HepG2 (cell line): Measurements from ENCODE around the gene ZNF732. TPM values are rescaled to one million over a fixed set of nuclear protein-coding genes. Genes with fewer than 3 reads are reported as not detected.

Source experiments
- ATAC-seq: fragments of 200-7000 bp; cut with Tn5 transposase; 3 replicates; pipeline ENCODE4 v1.9.1; 2020; ENCODE audit warnings: mild to moderate bottlenecking, moderate library complexity
- BruUV-seq: library from RNA; stranded (reverse); fragments of 400-500 nt; replicated peaks from 2 replicates; lab custom pipeline; 2021; lab: Mats Ljungman, UMichigan
- CTCF ChIA-PET: fragments of 300-600 bp; formaldehyde crosslinking; extraction: SDS; loops from one replicate; lab custom pipeline; 2021; ENCODE audit warnings: low total read pairs, inconsistent platforms, low intra/inter-chr PET ratio; lab: Yijun Ruan, JAX
- POLR2A ChIA-PET: fragments of 350-600 bp; sonication (Branson Sonifier 250); formaldehyde crosslinking; loops from one replicate; lab custom pipeline; 2020; ENCODE audit warnings: antibody characterized with exemption, inconsistent platforms; lab: Yijun Ruan, JAX
- DNase-seq: peaks from one replicate; pipeline ENCODE4 v3.0.0-alpha.2; 2015; ENCODE audit warnings: low spot score
- FAIRE-seq: peaks from 3 replicates; lab custom pipeline; 2011; peaks lifted over from hg19 to GRCh38; lab: Jason Lieb, UNC
- H2AFZ ChIP-seq: one replicate; pipeline ENCODE4 v1.6.1; 2011; ENCODE audit warnings: low read length, inconsistent platforms
- H3K27ac ChIP-seq: fragments of 300-600 bp; 3 replicates; pipeline ENCODE4 v1.8.0; 2011; ENCODE audit warnings: mixed run types, mild to moderate bottlenecking, mixed read lengths, low read length, inconsistent platforms; ENCODE audit not compliant: insufficient read depth; ENCODE audit errors: extremely low read length
- H3K27me3 ChIP-seq, 2 experiments: fragments of 200-600 bp in 1 of 2; 2 replicates in 1 of 2; 3 replicates in 1 of 2; pipeline versions ENCODE4 v1.6.0 to v1.8.0; 2011; ENCODE audit warnings: low read length in 2 of 2, mild to moderate bottlenecking in 2 of 2, moderate library complexity in 2 of 2, inconsistent platforms in 1 of 2; ENCODE audit not compliant: insufficient read depth in 2 of 2, control insufficient read depth in 1 of 2
- H3K36me3 ChIP-seq, 2 experiments: fragments of 200-600 bp in 1 of 2; replicated peaks in 1 of 2; 2 replicates in 1 of 2; 3 replicates in 1 of 2; pipeline versions ENCODE4 v1.5.1 to v1.8.0; 2011; ENCODE audit warnings: low read length in 2 of 2, inconsistent platforms in 1 of 2; ENCODE audit not compliant: insufficient read depth in 2 of 2, control insufficient read depth in 1 of 2
- H3K4me1 ChIP-seq: 2 replicates; pipeline ENCODE4 v1.5.1; 2012; ENCODE audit warnings: low read length, inconsistent platforms; ENCODE audit not compliant: insufficient read depth
- H3K4me2 ChIP-seq: 2 replicates; pipeline ENCODE4 v1.6.0; 2011; ENCODE audit warnings: low read depth, low read length, inconsistent platforms
- H3K4me3 ChIP-seq, 3 experiments: fragments of 200-600 bp in 1 of 3; sonication (generic), shearing (Covaris generic) in 1 of 3; replicated peaks in 1 of 3; 2 replicates each; pipeline ENCODE4 v1.5.1; 2011 to 2016; ENCODE audit warnings: low read length in 3 of 3, inconsistent platforms in 2 of 3, low read depth in 2 of 3, mild to moderate bottlenecking in 2 of 3, control low read depth in 1 of 3, mixed read lengths in 1 of 3; ENCODE audit not compliant: insufficient read depth in 1 of 3
- H3K79me2 ChIP-seq: one replicate; pipeline ENCODE4 v1.6.1; 2011; ENCODE audit warnings: low read length, inconsistent platforms; ENCODE audit not compliant: insufficient read depth
- H3K9ac ChIP-seq: 2 replicates; pipeline ENCODE4 v1.6.0; 2011; ENCODE audit warnings: mild to moderate bottlenecking, low read depth, low read length, inconsistent platforms; ENCODE audit not compliant: insufficient read depth
- H3K9me3 ChIP-seq: 2 replicates; pipeline ENCODE4 v1.5.1; 2012; ENCODE audit warnings: mild to moderate bottlenecking, low read length
- H4K20me1 ChIP-seq: 2 replicates; pipeline ENCODE4 v1.6.0; 2011; ENCODE audit warnings: inconsistent platforms, mild to moderate bottlenecking, low read length, moderate library complexity; ENCODE audit not compliant: insufficient read depth
- ATF7-NPFF ChIP-seq: sonication (generic); formaldehyde crosslinking; IDR thresholded peaks from 2 replicates; pipeline ENCODE4 v1.8.1; 2023; ENCODE audit warnings: mild to moderate bottlenecking, low read depth, missing genetic modification reagents, moderate library complexity
- CREB1 ChIP-seq, 2 experiments: fragments of 450-650 bp in 1 of 2; IDR thresholded peaks; 2 replicates each; pipeline ENCODE4 v1.6.1; 2016 to 2017; ENCODE audit warnings: control low read depth in 1 of 2, mild to moderate bottlenecking in 1 of 2, missing compliant biosample characterization in 1 of 2, missing genetic modification characterization in 1 of 2
- KDM6A ChIP-seq: IDR thresholded peaks from 2 replicates; pipeline ENCODE4 v1.6.1; 2016; ENCODE audit warnings: low read depth
- POLR2AphosphoS5 ChIP-seq: IDR thresholded peaks from 2 replicates; pipeline ENCODE4 v1.6.1; 2012; ENCODE audit warnings: low read depth, low read length
- SKI ChIP-seq: fragments of 450-650 bp; IDR thresholded peaks from one replicate; pipeline ENCODE4 v1.6.1; 2018; ENCODE audit warnings: mild to moderate bottlenecking; ENCODE audit not compliant: partially characterized antibody
- ZBTB7A ChIP-seq: sonication (generic); formaldehyde crosslinking; IDR thresholded peaks from 2 replicates; pipeline ENCODE4 v1.8.0; 2022; ENCODE audit warnings: mild to moderate bottlenecking, missing genetic modification reagents
- ZMYM2 ChIP-seq: sonication (generic); formaldehyde crosslinking; IDR thresholded peaks from 2 replicates; pipeline ENCODE4 v1.8.0; 2022; ENCODE audit warnings: mild to moderate bottlenecking, missing genetic modification reagents
- ZNF674 ChIP-seq: sonication (generic); formaldehyde crosslinking; IDR thresholded peaks from 2 replicates; pipeline ENCODE4 v1.5.0; 2020; ENCODE audit warnings: low read depth, mild to moderate bottlenecking, missing genetic modification reagents
- WGBS: methylation state at CpG from one replicate; pipeline ENCODE4 v1.1.6; 2017; ENCODE audit warnings: low lambda C conversion rate; 5-methylcytosine and 5-hydroxymethylcytosine counted together
- in situ Hi-C: cut with HindIII; loops from 2 replicates; pipeline ENCODE4 v1.10.0; 2017; ENCODE audit warnings: low pct_unique_long_range_greater_than_20kb; ENCODE audit not compliant: extremely low pct_ligation_motif_present
- intact Hi-C: fragments of 100-400 bp; cut with micrococcal nuclease; formaldehyde crosslinking; loops from one replicate; pipeline ENCODE4 v1.10.0; 2022; ENCODE audit not compliant: unreplicated experiment
- polyA plus RNA-seq, 8 experiments: library from polyadenylated mRNA; depleted of rRNA in 3 of 8; stranded (reverse) in 7 of 8; unstranded in 1 of 8; fragments of >200 nt; fragmentation: Illumina TruSeq in 4 of 8; extraction: Trizol in 4 of 8; gene quantifications; 2 replicates each; pipeline versions ENCODE4 v1.2.1 to v1.2.3, GENCODE V29; 2011 to 2016; ENCODE audit warnings: low read depth in 4 of 8, missing spikeins in 1 of 8, mixed read lengths in 1 of 8; ENCODE audit not compliant: insufficient read depth in 1 of 8
- total RNA-seq, 5 experiments: library from RNA; depleted of rRNA; stranded (reverse); fragments of >200 nt; fragmentation: Illumina TruSeq; extraction: Trizol; gene quantifications; 2 replicates each; pipeline ENCODE4 v1.2.3, GENCODE V29; 2016; ENCODE audit warnings: low read depth in 1 of 5
- TF ChIP-seq, protein P1 (sequence below): sonication (generic); formaldehyde crosslinking; IDR thresholded peaks from 2 replicates; pipeline ENCODE4 v1.4.0; 2020; ENCODE audit warnings: low read depth, missing genetic modification reagents
- TF ChIP-seq, protein P2 (sequence below): conservative IDR thresholded peaks from 2 replicates; pipeline ENCODE4 v1.6.1; 2018; ENCODE audit warnings: missing genetic modification reagents

ZNF732 gene
- total and polyA plus RNA-seq, 2 of the 13 experiments (the other 11 are each of a cell fraction or from before 2014, with no cell fraction given), result not detected

DNA sequence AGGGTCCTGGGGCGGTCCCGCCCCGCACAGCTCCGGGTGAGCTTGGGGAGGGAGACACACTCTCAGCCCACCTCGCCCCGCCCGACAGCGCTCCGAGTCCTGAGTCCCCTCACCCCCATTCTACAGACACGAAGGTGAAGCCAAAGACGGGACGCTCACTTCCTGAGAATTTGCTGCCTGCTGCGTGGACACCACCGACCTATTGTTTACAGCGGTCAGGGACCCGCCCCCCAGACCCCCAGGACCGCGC lies 31.5 kb upstream of the ZNF732 start:
- H3K9ac ChIP-seq, result no peak overlapping the region
- no peak for FAIRE-seq
- H3K9me3 ChIP-seq, result peaks cover 87% of the 10 kb centered on the region
- TF ChIP-seq SKI, result no peak
- TF ChIP-seq, protein P1, sequence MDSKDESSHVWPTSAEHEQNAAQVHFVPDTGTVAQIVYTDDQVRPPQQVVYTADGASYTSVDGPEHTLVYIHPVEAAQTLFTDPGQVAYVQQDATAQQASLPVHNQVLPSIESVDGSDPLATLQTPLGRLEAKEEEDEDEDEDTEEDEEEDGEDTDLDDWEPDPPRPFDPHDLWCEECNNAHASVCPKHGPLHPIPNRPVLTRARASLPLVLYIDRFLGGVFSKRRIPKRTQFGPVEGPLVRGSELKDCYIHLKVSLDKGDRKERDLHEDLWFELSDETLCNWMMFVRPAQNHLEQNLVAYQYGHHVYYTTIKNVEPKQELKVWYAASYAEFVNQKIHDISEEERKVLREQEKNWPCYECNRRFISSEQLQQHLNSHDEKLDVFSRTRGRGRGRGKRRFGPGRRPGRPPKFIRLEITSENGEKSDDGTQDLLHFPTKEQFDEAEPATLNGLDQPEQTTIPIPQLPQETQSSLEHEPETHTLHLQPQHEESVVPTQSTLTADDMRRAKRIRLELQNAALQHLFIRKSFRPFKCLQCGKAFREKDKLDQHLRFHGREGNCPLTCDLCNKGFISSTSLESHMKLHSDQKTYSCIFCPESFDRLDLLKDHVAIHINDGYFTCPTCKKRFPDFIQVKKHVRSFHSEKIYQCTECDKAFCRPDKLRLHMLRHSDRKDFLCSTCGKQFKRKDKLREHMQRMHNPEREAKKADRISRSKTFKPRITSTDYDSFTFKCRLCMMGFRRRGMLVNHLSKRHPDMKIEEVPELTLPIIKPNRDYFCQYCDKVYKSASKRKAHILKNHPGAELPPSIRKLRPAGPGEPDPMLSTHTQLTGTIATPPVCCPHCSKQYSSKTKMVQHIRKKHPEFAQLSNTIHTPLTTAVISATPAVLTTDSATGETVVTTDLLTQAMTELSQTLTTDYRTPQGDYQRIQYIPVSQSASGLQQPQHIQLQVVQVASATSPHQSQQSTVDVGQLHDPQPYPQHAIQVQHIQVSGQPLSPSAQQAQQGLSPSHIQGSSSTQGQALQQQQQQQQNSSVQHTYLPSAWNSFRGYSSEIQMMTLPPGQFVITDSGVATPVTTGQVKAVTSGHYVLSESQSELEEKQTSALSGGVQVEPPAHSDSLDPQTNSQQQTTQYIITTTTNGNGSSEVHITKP (CRISPR knock-in tag), result no peak
- TF ChIP-seq ZBTB7A, result no peak
- no peak for TF ChIP-seq POLR2AphosphoS5
- TF ChIP-seq CREB1 (IDR thresholded peaks at IDR 0.05), result no peak
- no peak for TF ChIP-seq CREB1 (CRISPR knock-in tag; IDR thresholded peaks at IDR 0.05)
- TF ChIP-seq, protein P2, sequence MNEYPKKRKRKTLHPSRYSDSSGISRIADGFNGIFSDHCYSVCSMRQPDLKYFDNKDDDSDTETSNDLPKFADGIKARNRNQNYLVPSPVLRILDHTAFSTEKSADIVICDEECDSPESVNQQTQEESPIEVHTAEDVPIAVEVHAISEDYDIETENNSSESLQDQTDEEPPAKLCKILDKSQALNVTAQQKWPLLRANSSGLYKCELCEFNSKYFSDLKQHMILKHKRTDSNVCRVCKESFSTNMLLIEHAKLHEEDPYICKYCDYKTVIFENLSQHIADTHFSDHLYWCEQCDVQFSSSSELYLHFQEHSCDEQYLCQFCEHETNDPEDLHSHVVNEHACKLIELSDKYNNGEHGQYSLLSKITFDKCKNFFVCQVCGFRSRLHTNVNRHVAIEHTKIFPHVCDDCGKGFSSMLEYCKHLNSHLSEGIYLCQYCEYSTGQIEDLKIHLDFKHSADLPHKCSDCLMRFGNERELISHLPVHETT (CRISPR knock-in tag), result no peak
- no peak for TF ChIP-seq ZNF674 (CRISPR knock-in tag)
- TF ChIP-seq ZMYM2 (CRISPR knock-in tag), result no peak
- no peak for TF ChIP-seq ATF7-NPFF (CRISPR knock-in tag)
- no peak for TF ChIP-seq KDM6A
- TF ChIP-seq, all 625 proteins: peak for 0
- Histone ChIP-seq H3K4me3 (no peak overlapping the region), H3K36me3 (no peaks in the 10 kb centered on the region), H4K20me1 (no peaks in the 10 kb centered on the region), H3K27me3 (no peaks in the 10 kb centered on the region), H3K79me2 (no peaks in the 10 kb centered on the region), H3K27ac (no peak overlapping the region), H2AFZ (no peak overlapping the region), H3K4me2 (no peak overlapping the region), H3K4me1 (no peaks in the 10 kb centered on the region)
- no TSS peak for BruUV-seq
- DNase-seq (no peak), ATAC-seq (no peak)
- POLR2A ChIA-PET, result no interaction called here
- CTCF ChIA-PET, result no interaction called here
- in situ Hi-C loops (no loop called here), intact Hi-C loops (no loop called here)
- no CpG with 5 or more reads among the region's 18 CpGs for WGBS
